Prostate gland (tissue), 2 donors: ENCODE measurements around the gene STIM1. TPM values are rescaled to one million over a fixed set of nuclear protein-coding genes. Genes with fewer than 3 reads are reported as not detected.

Experiments
- DNase-seq: peaks from one replicate; pipeline ENCODE4 v3.0.0-alpha.2; 2019; ENCODE audit warnings: low spot score
- H3K27ac ChIP-seq, 2 donors: fragments of 200-600 bp; sonication (generic); 2 replicates each; pipeline ENCODE4 v1.5.1; 2017 to 2019
- H3K27me3 ChIP-seq: fragments of 200-600 bp; sonication (generic); replicated peaks from 2 replicates; pipeline ENCODE4 v1.5.1; 2019; ENCODE audit not compliant: insufficient read depth
- H3K36me3 ChIP-seq, 2 donors: fragments of 200-600 bp; sonication (generic); 1 replicate in 1 of 2; 2 replicates in 1 of 2; pipeline versions ENCODE4 v1.5.1 to v1.8.1; 2017 to 2019
- H3K4me1 ChIP-seq: fragments of 200-600 bp; sonication (generic); replicated peaks from 2 replicates; pipeline ENCODE4 v1.5.1; 2019
- H3K4me3 ChIP-seq, 2 donors: fragments of 200-600 bp; sonication (generic); 2 replicates each; pipeline ENCODE4 v1.5.1; 2017 to 2019
- H3K9me3 ChIP-seq: fragments of 200-600 bp; sonication (generic); 2 replicates; pipeline ENCODE4 v1.5.1; 2017
- CTCF ChIP-seq, 4 experiments: fragments of 200-600 bp in 2 of 4; fragments of 450-650 bp in 2 of 4; sonication (generic) in 2 of 4; IDR thresholded peaks; 1 replicate in 3 of 4; 2 replicates in 1 of 4; pipeline ENCODE4 v1.5.1; 2016 to 2019; ENCODE audit warnings: antibody characterized with exemption in 4 of 4, mild to moderate bottlenecking in 2 of 4, moderate library complexity in 2 of 4
- POLR2A ChIP-seq: fragments of 450-650 bp; IDR thresholded peaks from one replicate; pipeline ENCODE4 v1.6.1; 2016; ENCODE audit warnings: antibody characterized with exemption, mild to moderate bottlenecking
- POLR2AphosphoS5 ChIP-seq: sonication (generic); formaldehyde crosslinking; IDR thresholded peaks from one replicate; pipeline ENCODE4 v1.6.1; 2017; ENCODE audit warnings: antibody characterized with exemption
- WGBS: methylation state at CpG from one replicate; pipeline ENCODE4 v1.1.5; 2018; 5-methylcytosine and 5-hydroxymethylcytosine counted together
- intact Hi-C: fragments of 100-400 bp; cut with DNase I; formaldehyde crosslinking; loops from one replicate; pipeline ENCODE4 v1.14.2; 2022
- total RNA-seq, 2 donors: library from RNA; depleted of rRNA; stranded (reverse); fragments of >200 nt; gene quantifications; one replicate each; pipeline ENCODE4 v1.1.0, GENCODE V29; 2016

Gene STIM1
- total RNA-seq, 2 donors from 2014 or later: 34.1 to 65.0 TPM

GRCh38 chr11:3903207-3903896 is 47.9 kb downstream of the STIM1 start:
- Histone ChIP-seq H3K4me3 (no peak overlapping the region), H3K27me3 (no peaks in the 10 kb centered on the region), H3K4me1 (no peaks in the 10 kb centered on the region), H3K9me3 (no peaks in the 10 kb centered on the region), H3K27ac (no peak overlapping the region), H3K36me3 (no peaks in the 10 kb centered on the region)
- DNase-seq: no peak
- intact Hi-C loops: no loop called here
- WGBS: 93% methylated on average over 1 of the region's 1 CpG
- no peak for TF ChIP-seq POLR2A
- no peak for TF ChIP-seq POLR2AphosphoS5
- TF ChIP-seq CTCF (IDR thresholded peaks at IDR 0.05): no peak

- H3K4me1 ChIP-seq: no peaks in the 10 kb centered on the region
- no peak overlapping the region for H3K27ac ChIP-seq
- no peak overlapping the region for H3K4me3 ChIP-seq
Observed at GRCh38 chr11:3904228-3904627, 48.8 kb downstream of the STIM1 start.

GRCh38 chr11:3905080-3905953 is 49.9 kb downstream of the STIM1 start:
- Histone ChIP-seq H3K4me1 (no peaks in the 10 kb centered on the region), H3K4me3 (no peak overlapping the region), H3K27ac (no peak overlapping the region), H3K9me3 (no peaks in the 10 kb centered on the region), H3K36me3 (no peaks in the 10 kb centered on the region), H3K27me3 (no peaks in the 10 kb centered on the region)
- intact Hi-C loops: no loop called here
- DNase-seq: no peak
- no peak for TF ChIP-seq CTCF (IDR thresholded peaks at IDR 0.05)
- TF ChIP-seq POLR2A: no peak
- TF ChIP-seq POLR2AphosphoS5: no peak
- 72% methylated on average over 3 of the region's 3 CpGs for WGBS

More at GRCh38 chr11:3904228-3904627, 48.8 kb downstream of the STIM1 start:
- TF ChIP-seq POLR2A (no peak), POLR2AphosphoS5 (no peak), CTCF (IDR thresholded peaks at IDR 0.05) (no peak)
- intact Hi-C loops: no loop called here
- Histone ChIP-seq H3K36me3 (no peaks in the 10 kb centered on the region), H3K9me3 (no peaks in the 10 kb centered on the region), H3K27me3 (no peaks in the 10 kb centered on the region)
- DNase-seq: no peak
- 85% methylated on average over 5 of the region's 5 CpGs for WGBS

GRCh38 chr11:3906166-3906565 is 50.7 kb downstream of the STIM1 start:
- TF ChIP-seq CTCF (IDR thresholded peaks at IDR 0.05) (no peak), POLR2A (no peak), POLR2AphosphoS5 (no peak)
- intact Hi-C loops: no loop called here
- 100% methylated on average over 2 of the region's 2 CpGs for WGBS
- Histone ChIP-seq H3K9me3 (no peaks in the 10 kb centered on the region), H3K27ac (no peak overlapping the region), H3K4me1 (no peaks in the 10 kb centered on the region), H3K27me3 (no peaks in the 10 kb centered on the region), H3K36me3 (no peaks in the 10 kb centered on the region), H3K4me3 (no peak overlapping the region)
- no peak for DNase-seq
